Adrenal gland (tissue), 12 donors: ENCODE data around the gene DLEC1. TPM values are rescaled to one million over a fixed set of nuclear protein-coding genes. Genes with fewer than 3 reads are reported as not detected.

ENCODE experiments used
- DNase-seq, 7 donors: peaks; one replicate each; pipeline ENCODE4 v3.0.0-alpha.2; 2019 to 2020
- H3K27ac ChIP-seq, 5 donors: fragments of 200-600 bp; sonication (generic) in 4 of 5; 1 replicate in 3 of 5; 2 replicates in 2 of 5; pipeline versions ENCODE4 v1.5.1 to v1.8.0; 2016 to 2020; ENCODE audit warnings: mild to moderate bottlenecking in 1 of 5
- H3K27me3 ChIP-seq: fragments of 200-600 bp; 2 replicates; pipeline ENCODE4 v1.8.0; 2021
- H3K36me3 ChIP-seq, 2 donors: fragments of 200-600 bp; replicated peaks in 1 of 2; 1 replicate in 1 of 2; 2 replicates in 1 of 2; pipeline versions ENCODE4 v1.5.1 to v1.8.0; 2018 to 2022
- H3K4me1 ChIP-seq, 2 donors: fragments of 200-600 bp; replicated peaks in 1 of 2; 1 replicate in 1 of 2; 2 replicates in 1 of 2; pipeline versions ENCODE4 v1.5.1 to v1.8.0; 2018 to 2021
- H3K4me3 ChIP-seq, 4 donors: fragments of 200-600 bp; sonication (generic) in 3 of 4; one replicate each; pipeline ENCODE4 v1.5.1; 2016 to 2018
- H3K9me3 ChIP-seq, 3 donors: fragments of 200-600 bp; sonication (generic) in 1 of 3; replicated peaks in 1 of 3; 1 replicate in 2 of 3; 2 replicates in 1 of 3; pipeline versions ENCODE4 v1.5.1 to v1.8.0; 2016 to 2021
- CTCF ChIP-seq, 6 experiments: fragments of 450-650 bp in 4 of 6; fragments of 200-600 bp in 2 of 6; sonication (generic) in 1 of 6; IDR thresholded peaks; 1 replicate in 5 of 6; 2 replicates in 1 of 6; pipeline versions ENCODE4 v1.5.1 to v1.8.0; 2016 to 2021; ENCODE audit warnings: antibody characterized with exemption in 6 of 6, mild to moderate bottlenecking in 2 of 6, moderate library complexity in 1 of 6
- POLR2A ChIP-seq, 2 donors: fragments of 450-650 bp; IDR thresholded peaks; one replicate each; pipeline ENCODE4 v1.6.1; 2017; ENCODE audit warnings: antibody characterized with exemption in 2 of 2, mild to moderate bottlenecking in 2 of 2, moderate library complexity in 1 of 2
- WGBS, 4 donors: extraction: QIAGEN DNeasy Blood & Tissue Kit in 2 of 4; methylation state at CpG; one replicate each; pipeline versions ENCODE4 v1.1.5 to v1.1.7; 2013 to 2017; 5-methylcytosine and 5-hydroxymethylcytosine counted together
- intact Hi-C, 2 donors: fragments of 100-400 bp; cut with DNase I; formaldehyde crosslinking; loops; one replicate each; pipeline versions ENCODE4 v1.14.1 to v1.15.0; 2022 to 2023
- polyA plus RNA-seq, 3 donors: library from polyadenylated mRNA; stranded (reverse); fragments of 200-250 nt in 2 of 3; fragments of 350-450 nt in 1 of 3; fragmentation: Illumina TruSeq in 1 of 3; extraction: RNeasy Lipid Tissue Mini Kit (QIAGEN cat#74804) in 1 of 3; gene quantifications; one replicate each; pipeline ENCODE4 v1.2.3, GENCODE V29; 2013 to 2014
- total RNA-seq, 9 donors: library from RNA; depleted of rRNA in 4 of 9; stranded (reverse); fragments of >200 nt in 4 of 9; fragments of 120-200 nt in 1 of 9; fragmentation: NEBNext Ultra II Directional in 1 of 9; extraction: Animal tissue kit (Norgen Biotek cat#: 25700) in 1 of 9; gene quantifications; one replicate each; pipeline versions ENCODE4 v1.1.0 to v1.2.4, GENCODE V29; 2013 to 2023
- donor health status: healthy with polysubstance abuse.
- donor health status: Bipolar disorder and iron deficiency.
- donor health status: DM: yes; HTN: yes; CAD: no.
- donor health status: DM: no; HTN: no; CAD: no.
- donor health status: DM: no; HTN: no; CAD: no.
- donor health status: DM: yes; HTN: yes; CAD: no.

DLEC1 gene
- total and polyA plus RNA-seq, 12 donors = 0.18 to 2.0 (median 1.1) TPM

DNA sequence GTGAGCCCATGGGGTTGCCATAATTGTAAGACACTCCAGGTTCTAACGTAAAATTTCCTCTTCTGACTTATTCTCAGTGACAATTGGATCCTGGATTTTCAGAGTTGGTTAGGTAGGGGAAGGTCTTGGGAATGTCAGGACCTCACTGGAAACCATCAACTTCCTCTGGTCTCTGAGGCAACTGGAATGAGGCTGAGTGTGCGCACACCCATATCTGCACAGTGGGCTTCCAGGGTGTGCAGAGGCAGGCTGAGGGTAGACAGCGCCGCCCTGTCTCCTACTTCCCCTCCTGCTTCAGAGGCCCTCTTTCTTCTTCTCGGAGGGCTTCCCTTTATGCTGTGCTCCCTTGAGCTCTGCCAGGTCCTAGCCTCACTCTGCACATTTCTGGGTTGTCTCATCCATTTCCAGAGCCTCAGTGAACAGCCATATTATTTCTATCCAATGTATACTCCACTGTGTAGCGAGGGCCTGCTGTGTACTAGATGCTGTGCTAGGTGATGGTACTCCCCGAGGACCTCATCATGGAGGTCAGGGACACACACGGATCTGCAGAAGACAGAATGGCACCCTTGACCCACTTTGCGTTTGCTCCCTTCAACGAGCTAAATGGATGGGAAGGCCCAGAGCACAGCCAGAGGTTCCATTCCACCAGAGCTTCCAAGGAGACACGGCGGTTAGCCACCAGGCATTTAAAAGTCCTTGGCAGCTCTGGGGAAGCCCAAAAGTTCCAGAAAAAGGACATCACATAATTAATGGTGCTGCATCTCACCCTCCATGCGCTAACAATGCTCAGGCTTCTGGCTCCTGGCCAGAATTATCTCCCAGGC lies 79.6 kb downstream of the DLEC1 start:
- Histone ChIP-seq H3K4me3 (no peak overlapping the region), H3K36me3 (peaks cover 0 to 38% of the 10 kb centered on the region in 2 donors), H3K9me3 (no peaks in the 10 kb centered on the region), H3K27me3 (no peaks in the 10 kb centered on the region), H3K4me1 (no peaks in the 10 kb centered on the region), H3K27ac (no peak overlapping the region)
- DNase-seq = no peak
- intact Hi-C loops = loop anchor here in 1 of 2 donors (10.0 kb wide), 2 partner anchors 114 to 356 kb away; no protein-coding TSS in a partner anchor
- TF ChIP-seq POLR2A (IDR thresholded peaks at IDR 0.05) = no peak
- no peak for TF ChIP-seq CTCF (IDR thresholded peaks at IDR 0.05)
- WGBS, 4 donors = 62 to 75% (median 69%) methylated on average over 6 to 13 of the region's 13 CpGs

DNA sequence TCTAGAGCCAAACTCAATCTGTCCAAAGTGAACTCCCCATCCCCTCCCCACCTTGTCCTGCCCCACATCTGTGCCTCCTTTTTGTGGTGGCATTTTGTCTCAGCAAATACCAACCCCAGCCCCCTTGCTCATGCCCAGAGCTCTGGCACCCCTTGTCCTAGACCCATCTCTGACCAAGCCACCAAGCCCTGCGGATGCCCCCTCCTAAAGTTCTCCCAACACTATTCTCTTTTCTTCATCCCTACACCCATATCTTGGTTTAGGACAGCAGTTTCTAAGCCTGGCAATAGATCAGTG lies 80.2 kb downstream of the DLEC1 start:
- WGBS, 4 donors = 89 to 100% (median 94%) methylated on average over 1 of the region's 1 CpG

GRCh38 chr3:38119821-38120692 lies 81.0 kb downstream of the DLEC1 start:
- H3K4me1 ChIP-seq = no peaks in the 10 kb centered on the region
- H3K9me3 ChIP-seq = no peaks in the 10 kb centered on the region
- intact Hi-C loops = loop anchor here (5.0 to 10.0 kb wide), 4 partner anchors 113 to 355 kb away; no protein-coding TSS in a partner anchor
- no peak for TF ChIP-seq CTCF (IDR thresholded peaks at IDR 0.05)
- TF ChIP-seq POLR2A (IDR thresholded peaks at IDR 0.05) = no peak
- no peak overlapping the region for H3K4me3 ChIP-seq
- H3K27me3 ChIP-seq = no peaks in the 10 kb centered on the region
- DNase-seq = peak in 4 of 7 donors; percentile 6 to 47 (median 14)
- H3K27ac ChIP-seq = no peak overlapping the region
- H3K36me3 ChIP-seq = peaks cover 0 to 52% of the 10 kb centered on the region in 2 donors
- WGBS, 4 donors = 94 to 100% (median 96%) methylated on average over 2 to 7 of the region's 7 CpGs

More for the DNA sequence above, 80.2 kb downstream of the DLEC1 start:
- DNase-seq = peak in 2 of 7 donors; percentile 5 to 50
- intact Hi-C loops = loop anchor here in 1 of 2 donors (10.0 kb wide), 2 partner anchors 114 to 356 kb away; no protein-coding TSS in a partner anchor
- no peaks in the 10 kb centered on the region for H3K27me3 ChIP-seq
- H3K9me3 ChIP-seq = no peaks in the 10 kb centered on the region
- H3K4me1 ChIP-seq = no peaks in the 10 kb centered on the region
- peaks cover 0 to 43% of the 10 kb centered on the region in 2 donors for H3K36me3 ChIP-seq
- no peak overlapping the region for H3K27ac ChIP-seq
- TF ChIP-seq CTCF (IDR thresholded peaks at IDR 0.05) = no peak
- TF ChIP-seq POLR2A (IDR thresholded peaks at IDR 0.05) = no peak
- H3K4me3 ChIP-seq = no peak overlapping the region
